H9 (cell line): ENCODE measurements around the gene SCAMP3. TPM values are rescaled to one million over a fixed set of nuclear protein-coding genes. Genes with fewer than 3 reads are reported as not detected.

Experiments
- DNase-seq: peaks from one replicate; pipeline ENCODE4 v3.0.0-alpha.2; 2017
- H2AFZ ChIP-seq: one replicate; pipeline ENCODE4 v1.6.1; 2013; ENCODE audit warnings: mild to moderate bottlenecking, low read length, control low read depth, moderate library complexity
- H2AK5ac ChIP-seq: 2 replicates; pipeline ENCODE4 v1.6.1; 2013; ENCODE audit warnings: low read length, control low read depth, mixed read lengths; ENCODE audit not compliant: insufficient read length
- H2BK120ac ChIP-seq: one replicate; pipeline ENCODE4 v1.6.1; 2013; ENCODE audit warnings: low read depth, mild to moderate bottlenecking, low read length, control low read depth, inconsistent platforms; ENCODE audit not compliant: poor library complexity, severe bottlenecking
- H2BK12ac ChIP-seq: 2 replicates; pipeline ENCODE4 v1.6.1; 2013; ENCODE audit warnings: low read length, control low read depth, mixed read lengths, low read depth; ENCODE audit not compliant: insufficient read length
- H2BK15ac ChIP-seq: 2 replicates; pipeline ENCODE4 v1.6.1; 2013; ENCODE audit warnings: low read depth, low read length, control low read depth
- H2BK20ac ChIP-seq: one replicate; pipeline ENCODE4 v1.6.1; 2013; ENCODE audit warnings: low read depth, mild to moderate bottlenecking, low read length, control low read depth, inconsistent platforms; ENCODE audit not compliant: poor library complexity, severe bottlenecking
- H2BK5ac ChIP-seq: 2 replicates; pipeline ENCODE4 v1.6.1; 2013; ENCODE audit warnings: low read length, control low read depth, mixed read lengths; ENCODE audit not compliant: insufficient read length
- H3K14ac ChIP-seq: 2 replicates; pipeline ENCODE4 v1.6.1; 2013; ENCODE audit warnings: low read length, control low read depth; ENCODE audit not compliant: insufficient read depth
- H3K18ac ChIP-seq: 2 replicates; pipeline ENCODE4 v1.6.1; 2013; ENCODE audit warnings: low read depth, mild to moderate bottlenecking, mixed read lengths, low read length, control low read depth; ENCODE audit not compliant: insufficient read length
- H3K23ac ChIP-seq: 2 replicates; pipeline ENCODE4 v1.6.1; 2013; ENCODE audit warnings: low read length, control low read depth, mixed read lengths, low read depth; ENCODE audit not compliant: insufficient read length
- H3K23me2 ChIP-seq: 2 replicates; pipeline ENCODE4 v1.6.1; 2013; ENCODE audit warnings: low read depth, mild to moderate bottlenecking, mixed read lengths, low read length, control low read depth; ENCODE audit not compliant: insufficient read length, poor library complexity, severe bottlenecking
- H3K27ac ChIP-seq: 2 replicates; pipeline ENCODE4 v1.5.1; 2013; ENCODE audit warnings: low read length, control low read depth, mixed read lengths, low read depth; ENCODE audit not compliant: insufficient read length
- H3K27me3 ChIP-seq: 2 replicates; pipeline ENCODE4 v1.6.1; 2013; ENCODE audit warnings: low read length, control low read depth, inconsistent platforms; ENCODE audit not compliant: insufficient read depth
- H3K4ac ChIP-seq: 2 replicates; pipeline ENCODE4 v1.6.1; 2013; ENCODE audit warnings: low read depth, mild to moderate bottlenecking, control low read depth, inconsistent platforms, low read length, moderate library complexity
- H3K4me1 ChIP-seq: 2 replicates; pipeline ENCODE4 v1.6.1; 2013; ENCODE audit warnings: low read length, control low read depth, inconsistent platforms; ENCODE audit not compliant: insufficient read depth
- H3K4me2 ChIP-seq: 2 replicates; pipeline ENCODE4 v1.6.1; 2013; ENCODE audit warnings: low read length, control low read depth, mixed read lengths; ENCODE audit not compliant: insufficient read length, insufficient read depth
- H3K56ac ChIP-seq: 2 replicates; pipeline ENCODE4 v1.6.1; 2013; ENCODE audit warnings: low read depth, mild to moderate bottlenecking, mixed read lengths, low read length, control low read depth; ENCODE audit not compliant: insufficient read length
- H3K79me1 ChIP-seq: 2 replicates; pipeline ENCODE4 v1.6.1; 2013; ENCODE audit warnings: low read depth, mild to moderate bottlenecking, moderate library complexity, low read length, control low read depth, inconsistent platforms; ENCODE audit not compliant: insufficient read depth, poor library complexity, severe bottlenecking
- H3K79me2 ChIP-seq: 2 replicates; pipeline ENCODE4 v1.6.1; 2013; ENCODE audit warnings: low read length, control low read depth, inconsistent platforms; ENCODE audit not compliant: insufficient read depth
- H3K9ac ChIP-seq: 2 replicates; pipeline ENCODE4 v1.6.1; 2013; ENCODE audit warnings: low read length, control low read depth, mixed read lengths; ENCODE audit not compliant: insufficient read length; ENCODE audit errors: extremely low read depth
- H3K9me3 ChIP-seq: one replicate; pipeline ENCODE4 v1.6.1; 2013; ENCODE audit warnings: low read depth, low read length, inconsistent platforms; ENCODE audit not compliant: control insufficient read depth
- H3T11ph ChIP-seq: one replicate; pipeline ENCODE4 v1.6.1; 2013; ENCODE audit warnings: mild to moderate bottlenecking, low read length, control low read depth, inconsistent platforms
- H4K20me1 ChIP-seq: one replicate; pipeline ENCODE4 v1.6.1; 2013; ENCODE audit not compliant: control insufficient read depth, insufficient read length, insufficient read depth
- H4K5ac ChIP-seq: 2 replicates; pipeline ENCODE4 v1.6.1; 2013; ENCODE audit warnings: low read depth, mild to moderate bottlenecking, mixed read lengths, low read length, control low read depth; ENCODE audit not compliant: insufficient read length
- H4K8ac ChIP-seq: replicated peaks from 2 replicates; pipeline ENCODE4 v1.6.1; 2013; ENCODE audit warnings: low read length, control low read depth, mixed read lengths, low read depth; ENCODE audit not compliant: insufficient read length
- H4K91ac ChIP-seq: 2 replicates; pipeline ENCODE4 v1.6.1; 2013; ENCODE audit warnings: low read depth, mild to moderate bottlenecking, moderate library complexity, mixed read lengths, low read length, control low read depth; ENCODE audit not compliant: insufficient read length
- H3K27ac Mint-ChIP-seq, 3 experiments: 2 replicates in 2 of 3; 3 replicates in 1 of 3; pipeline ENCODE4 v1.8.0; 2020 to 2021; ENCODE audit warnings: mixed read lengths in 3 of 3, mild to moderate bottlenecking in 1 of 3, moderate library complexity in 1 of 3
- H3K27me3 Mint-ChIP-seq: 2 replicates; pipeline ENCODE4 v1.8.0; 2021; ENCODE audit warnings: low read depth, mild to moderate bottlenecking, moderate library complexity, mixed read lengths
- H3K36me3 Mint-ChIP-seq, 3 experiments: 2 replicates in 2 of 3; 3 replicates in 1 of 3; pipeline ENCODE4 v1.8.0; 2020 to 2021; ENCODE audit warnings: low read depth in 3 of 3, mixed read lengths in 3 of 3; ENCODE audit not compliant: insufficient read depth in 1 of 3
- H3K4me1 Mint-ChIP-seq, 2 experiments: 2 replicates each; pipeline ENCODE4 v1.8.0; 2020; ENCODE audit warnings: mixed read lengths in 2 of 2
- H3K4me3 Mint-ChIP-seq, 2 experiments: 2 replicates in 1 of 2; 3 replicates in 1 of 2; pipeline ENCODE4 v1.8.0; 2020 to 2021; ENCODE audit warnings: mild to moderate bottlenecking in 2 of 2, mixed read lengths in 2 of 2, moderate library complexity in 1 of 2
- H3K9me3 Mint-ChIP-seq, 2 experiments: 2 replicates in 1 of 2; 3 replicates in 1 of 2; pipeline ENCODE4 v1.8.0; 2020; ENCODE audit warnings: mild to moderate bottlenecking in 2 of 2, mixed read lengths in 2 of 2, moderate library complexity in 1 of 2
- CTCF ChIP-seq: fragments of 200-600 bp; sonication (generic); conservative IDR thresholded peaks from 3 replicates; pipeline ENCODE4 v1.8.0; 2021; ENCODE audit warnings: antibody characterized with exemption, mild to moderate bottlenecking
- WGBS: extraction: QIAGEN DNeasy Blood & Tissue Kit; methylation state at CpG from one replicate; pipeline ENCODE4 v1.1.7; 2013; ENCODE audit warnings: missing lambda C conversion rate, low lambda C conversion rate, mixed read lengths; ENCODE audit not compliant: insufficient read length; ENCODE audit errors: extremely low coverage; 5-methylcytosine and 5-hydroxymethylcytosine counted together
- total RNA-seq: library from RNA; stranded (reverse); gene quantifications from 2 replicates; pipeline ENCODE4 v1.2.1, GENCODE V29; 2021

SCAMP3 gene
- total RNA-seq, 1 experiment from 2014 or later: 52.5 TPM

- Histone ChIP-seq H2AK5ac (no peak overlapping the region), H3K4me1 (peaks cover 6% of the 10 kb centered on the region; the same call in 1 of the 2 replicates), H3K23ac (no peak overlapping the region), H3T11ph (no peak overlapping the region), H3K79me1 (no peaks in the 10 kb centered on the region), H3K56ac (no peak overlapping the region), H4K91ac (no peak overlapping the region), H3K27ac (no peak overlapping the region), H3K4me2 (no peak overlapping the region), H2BK120ac (no peak overlapping the region), H3K27me3 (no peaks in the 10 kb centered on the region), H2BK15ac (no peak overlapping the region), H2BK5ac (no peak overlapping the region), H2BK12ac (no peak overlapping the region), H3K14ac (no peak overlapping the region), H3K9me3 (no peaks in the 10 kb centered on the region), H2AFZ (no peak overlapping the region), H3K18ac (no peak overlapping the region), H3K9ac (no peak overlapping the region), H2BK20ac (no peak overlapping the region), H4K5ac (no peak overlapping the region), H3K4ac (no peak overlapping the region), H3K23me2 (peaks cover 9% of the 10 kb centered on the region), H4K8ac (no peak overlapping the region), H3K79me2 (no peaks in the 10 kb centered on the region), H4K20me1 (no peaks in the 10 kb centered on the region)
- Mint-ChIP-seq H3K4me1 (peaks cover 14 to 16% of the 10 kb centered on the region in 2 experiments), H3K9me3 (no peaks in the 10 kb centered on the region), H3K27me3 (no peaks in the 10 kb centered on the region), H3K4me3 (no peak overlapping the region; a peak in 1 of 5 replicates), H3K36me3 (peaks cover 3 to 10% (median 7%) of the 10 kb centered on the region in 3 experiments; a peak in 5 of 7 replicates), H3K27ac (no peak overlapping the region; a peak in 1 of 7 replicates)
- TF ChIP-seq CTCF: no peak
- no CpG with 5 or more reads among the region's 29 CpGs for WGBS
- no peak for DNase-seq
Measured at GRCh38 chr1:155282488-155283091, 20.4 kb upstream of the SCAMP3 start.
